RPMI7951 (cell line): ENCODE data around the gene GJE1. TPM values are rescaled to one million over a fixed set of nuclear protein-coding genes. Genes with fewer than 3 reads are reported as not detected.
"Not testable (repeated sequence)": the region's sequence is repeated elsewhere in the genome, so short reads cannot be mapped to it uniquely, and the experiment has no call there.

Experiments
- DNase-seq: peaks from one replicate; pipeline ENCODE4 v3.0.0-alpha.2; 2012; ENCODE audit warnings: low read depth
- total RNA-seq: library from RNA; depleted of rRNA; stranded (reverse); fragments of >200 nt; shearing (Covaris generic); gene quantifications from 2 replicates; pipeline ENCODE4 v1.2.3, GENCODE V29; 2014; rRNA removed

GJE1 gene
- not detected in 2 replicates for total RNA-seq

GRCh38 chr6:142132625-142133024 lies at the start of gene GJE1:
Gene GJE1, plus strand, starts transcription at chr6:142132925. Its CDS starts 234 bp downstream, at chr6:142133159.
- no peak for DNase-seq

GRCh38 chr6:142087950-142088857 lies 44.5 kb upstream of the GJE1 start:
- DNase-seq = no peak

GRCh38 chr6:142088858-142089216 lies 43.9 kb upstream of the GJE1 start:
- DNase-seq = peak; percentile 46

GRCh38 chr6:142104820-142105219 lies 27.9 kb upstream of the GJE1 start:
- not testable (repeated sequence) for DNase-seq

GRCh38 chr6:142110820-142111219 lies 21.9 kb upstream of the GJE1 start:
- not testable (repeated sequence) for DNase-seq

GRCh38 chr6:142112451-142113061 lies 20.2 kb upstream of the GJE1 start:
- DNase-seq = peak; percentile 69

- no peak for DNase-seq
These were observed 15.4 kb upstream of the GJE1 start for GRCh38 chr6:142117366-142117765.

- DNase-seq = peak; percentile 14
These were observed 14.4 kb upstream of the GJE1 start for GRCh38 chr6:142118328-142118727.

- peak; percentile 6 for DNase-seq
These were observed 13.8 kb upstream of the GJE1 start for GRCh38 chr6:142118925-142119324.

GRCh38 chr6:142121342-142121741 lies 11.4 kb upstream of the GJE1 start:
- no peak for DNase-seq

- DNase-seq = no peak
These were observed 1.9 kb upstream of the GJE1 start for GRCh38 chr6:142130814-142131213.

GRCh38 chr6:142138876-142139275 lies 6.2 kb downstream of the GJE1 start:
- no peak for DNase-seq

- not testable (repeated sequence) for DNase-seq
These were observed 8.8 kb downstream of the GJE1 start for GRCh38 chr6:142141531-142141930.

- DNase-seq = peak; percentile 99
These were observed 14.3 kb downstream of the GJE1 start, which contains the start of the genes NMBR and VTA1 for GRCh38 chr6:142146828-142147662. Gene NMBR, minus strand, starts transcription at chr6:142147122. Its CDS starts 58,464 bp downstream, at chr6:142088658. Gene VTA1, plus strand, starts transcription at chr6:142147263. Its CDS starts 25 bp downstream, at chr6:142147288.

GRCh38 chr6:142152746-142153145 lies 20.0 kb downstream of the GJE1 start:
- DNase-seq = peak; percentile 11

GRCh38 chr6:142153196-142153595 lies 20.5 kb downstream of the GJE1 start:
- no peak for DNase-seq

- no peak for DNase-seq
These were observed 21.6 kb downstream of the GJE1 start for GRCh38 chr6:142154336-142154735.

GRCh38 chr6:142155091-142155490 lies 22.4 kb downstream of the GJE1 start:
- DNase-seq = no peak

- peak; percentile 18 for DNase-seq
These were observed 23.4 kb downstream of the GJE1 start for GRCh38 chr6:142155895-142156757.

- DNase-seq = not testable (repeated sequence)
These were observed 24.0 kb downstream of the GJE1 start for GRCh38 chr6:142156758-142157068.

- DNase-seq = no peak
These were observed 30.1 kb downstream of the GJE1 start for GRCh38 chr6:142162780-142163179.
